Transverse colon (tissue), 4 donors: ENCODE results near the gene LIMS1. TPM values are rescaled to one million over a fixed set of nuclear protein-coding genes. Genes with fewer than 3 reads are reported as not detected.

Experiments used
- DNase-seq: peaks from one replicate; pipeline ENCODE4 v3.0.0-alpha.2; 2019
- H3K27ac ChIP-seq, 4 donors: fragments of 200-600 bp; sonication (generic); 2 replicates each; pipeline ENCODE4 v1.5.1; 2016 to 2018; ENCODE audit warnings: inconsistent platforms in 4 of 4
- H3K27me3 ChIP-seq: fragments of 200-600 bp; sonication (generic); 2 replicates; pipeline ENCODE4 v1.5.1; 2017; ENCODE audit warnings: inconsistent platforms
- H3K36me3 ChIP-seq, 4 donors: fragments of 200-600 bp; sonication (generic); 2 replicates each; pipeline ENCODE4 v1.5.1; 2017 to 2019; ENCODE audit warnings: inconsistent platforms in 4 of 4
- H3K4me1 ChIP-seq, 4 donors: fragments of 200-600 bp; sonication (generic); 2 replicates each; pipeline ENCODE4 v1.5.1; 2017 to 2020; ENCODE audit warnings: inconsistent platforms in 4 of 4
- H3K4me3 ChIP-seq, 4 donors: fragments of 200-600 bp; sonication (generic); 1 replicate in 1 of 4; 2 replicates in 3 of 4; pipeline versions ENCODE4 v1.5.1 to v1.6.1; 2017 to 2019; ENCODE audit warnings: inconsistent platforms in 4 of 4
- H3K9me3 ChIP-seq, 2 donors: fragments of 200-600 bp; sonication (generic); 2 replicates each; pipeline ENCODE4 v1.5.1; 2017 to 2019; ENCODE audit warnings: inconsistent platforms in 2 of 2
- EP300 ChIP-seq: sonication (generic); formaldehyde crosslinking; IDR thresholded peaks from one replicate; pipeline ENCODE4 v1.6.1; 2017; ENCODE audit warnings: antibody characterized with exemption, low read depth
- POLR2A ChIP-seq: fragments of 450-650 bp; IDR thresholded peaks from one replicate; pipeline ENCODE4 v1.6.1; 2016; ENCODE audit warnings: antibody characterized with exemption, mild to moderate bottlenecking, moderate library complexity
- POLR2AphosphoS5 ChIP-seq, 3 donors: sonication (generic); formaldehyde crosslinking; IDR thresholded peaks; one replicate each; pipeline ENCODE4 v1.6.1; 2016; ENCODE audit warnings: antibody characterized with exemption in 3 of 3
- WGBS, 2 donors: methylation state at CpG; one replicate each; pipeline ENCODE4 v1.1.5; 2018; ENCODE audit warnings: low coverage in 1 of 2; 5-methylcytosine and 5-hydroxymethylcytosine counted together
- in situ Hi-C, 4 donors: fragments of 200-750 bp; cut with MboI; loops; one replicate each; pipeline versions ENCODE4 v1.15.0 to v1.15.1; 2017; ENCODE audit warnings: low sequenced_read_pairs in 3 of 4, low pct_ligation_motif_present in 1 of 4, low pct_unique_long_range_greater_than_20kb in 1 of 4
- intact Hi-C: fragments of 100-400 bp; cut with DNase I; formaldehyde crosslinking; loops from one replicate; pipeline ENCODE4 v1.15.1; 2023; ENCODE audit warnings: low total_unique reads
- total RNA-seq, 4 donors: library from RNA; depleted of rRNA; stranded (reverse); fragments of >200 nt; gene quantifications; one replicate each; pipeline ENCODE4 v1.1.0, GENCODE V29; 2016
- TF ChIP-seq, protein P1 (sequence below), 5 experiments: fragments of 200-600 bp in 3 of 5; fragments of 450-650 bp in 2 of 5; sonication (generic) in 3 of 5; IDR thresholded peaks; 1 replicate in 2 of 5; 2 replicates in 3 of 5; pipeline ENCODE4 v1.5.1; 2016 to 2017; ENCODE audit warnings: antibody characterized with exemption in 5 of 5, inconsistent platforms in 3 of 5, mild to moderate bottlenecking in 2 of 5, moderate library complexity in 1 of 5

Gene LIMS1
- total RNA-seq, 4 donors from 2014 or later = 4.5 to 41.0 (median 24.1) TPM

DNA sequence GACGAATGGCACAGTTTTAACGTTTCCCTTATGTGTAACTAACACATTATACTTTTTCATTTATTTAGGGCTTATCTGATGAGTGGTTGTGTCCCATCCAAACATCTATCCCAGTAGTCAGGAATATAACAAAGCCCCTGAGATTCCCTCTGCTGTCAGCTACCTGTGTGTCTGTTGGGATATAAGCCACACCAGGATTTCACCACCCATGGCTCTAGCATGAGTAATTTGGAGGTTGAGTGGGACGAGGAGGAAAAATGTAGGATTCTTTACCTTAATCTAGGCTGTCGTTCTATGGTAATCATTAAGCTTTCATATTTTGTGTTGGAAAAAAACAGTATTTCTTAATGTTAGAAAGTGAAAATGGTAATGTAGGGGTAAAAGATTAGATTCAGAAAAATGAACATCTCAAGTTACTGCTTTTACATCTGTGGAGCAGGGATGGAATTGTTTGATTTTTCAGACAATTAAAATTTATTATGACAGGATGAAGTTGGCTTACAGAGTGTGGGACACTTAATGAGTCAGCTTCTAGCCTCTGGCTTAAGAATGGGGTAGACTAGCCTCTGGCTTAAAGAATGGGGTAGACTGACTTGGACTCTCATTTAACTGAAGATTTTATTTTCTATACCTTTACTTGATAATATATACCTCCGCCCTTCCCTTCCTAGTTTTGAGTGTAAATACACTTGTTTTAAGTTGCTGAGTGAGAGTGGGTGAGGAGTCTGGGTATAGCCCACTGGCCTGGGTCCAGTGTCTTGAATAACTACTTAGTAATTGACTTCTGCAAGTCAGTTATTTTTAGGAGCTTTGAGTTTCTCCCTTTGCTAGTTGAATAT is 96.5 kb downstream of the LIMS1 start:
- Histone ChIP-seq H3K9me3 (no peaks in the 10 kb centered on the region), H3K36me3 (no peaks in the 10 kb centered on the region), H3K27ac (no peak overlapping the region), H3K4me1 (peaks cover 8 to 65% (median 38%) of the 10 kb centered on the region in 4 donors), H3K27me3 (no peaks in the 10 kb centered on the region), H3K4me3 (no peak overlapping the region)
- DNase-seq = no peak
- in situ Hi-C loops (no loop called here), intact Hi-C loops (no loop called here)
- 91% methylated on average over 5 of the region's 5 CpGs for WGBS, 2 donors
- TF ChIP-seq EP300 (no peak), POLR2AphosphoS5 (IDR thresholded peaks at IDR 0.05) (no peak), POLR2A (no peak)
- TF ChIP-seq, protein P1, sequence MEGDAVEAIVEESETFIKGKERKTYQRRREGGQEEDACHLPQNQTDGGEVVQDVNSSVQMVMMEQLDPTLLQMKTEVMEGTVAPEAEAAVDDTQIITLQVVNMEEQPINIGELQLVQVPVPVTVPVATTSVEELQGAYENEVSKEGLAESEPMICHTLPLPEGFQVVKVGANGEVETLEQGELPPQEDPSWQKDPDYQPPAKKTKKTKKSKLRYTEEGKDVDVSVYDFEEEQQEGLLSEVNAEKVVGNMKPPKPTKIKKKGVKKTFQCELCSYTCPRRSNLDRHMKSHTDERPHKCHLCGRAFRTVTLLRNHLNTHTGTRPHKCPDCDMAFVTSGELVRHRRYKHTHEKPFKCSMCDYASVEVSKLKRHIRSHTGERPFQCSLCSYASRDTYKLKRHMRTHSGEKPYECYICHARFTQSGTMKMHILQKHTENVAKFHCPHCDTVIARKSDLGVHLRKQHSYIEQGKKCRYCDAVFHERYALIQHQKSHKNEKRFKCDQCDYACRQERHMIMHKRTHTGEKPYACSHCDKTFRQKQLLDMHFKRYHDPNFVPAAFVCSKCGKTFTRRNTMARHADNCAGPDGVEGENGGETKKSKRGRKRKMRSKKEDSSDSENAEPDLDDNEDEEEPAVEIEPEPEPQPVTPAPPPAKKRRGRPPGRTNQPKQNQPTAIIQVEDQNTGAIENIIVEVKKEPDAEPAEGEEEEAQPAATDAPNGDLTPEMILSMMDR (IDR thresholded peaks at IDR 0.05) = no peak

GRCh38 chr2:108632332-108633160 is 98.3 kb downstream of the LIMS1 start:
- no peaks in the 10 kb centered on the region for H3K27me3 ChIP-seq
- intact Hi-C loops = no loop called here
- no peak for DNase-seq
- H3K4me1 ChIP-seq = peaks cover 16 to 76% (median 45%) of the 10 kb centered on the region in 4 donors
- H3K36me3 ChIP-seq = no peaks in the 10 kb centered on the region
- in situ Hi-C loops = no loop called here
- TF ChIP-seq POLR2AphosphoS5 (IDR thresholded peaks at IDR 0.05) (no peak), POLR2A (no peak)
- TF ChIP-seq, protein P1 (IDR thresholded peaks at IDR 0.05) = no peak
- peak overlapping the region in 2 of 4 donors; percentile 33 to 47 for H3K27ac ChIP-seq
- WGBS, 2 donors = 67 to 73% methylated on average over 3 to 5 of the region's 5 CpGs
- H3K9me3 ChIP-seq = no peaks in the 10 kb centered on the region
- H3K4me3 ChIP-seq = no peak overlapping the region

DNA sequence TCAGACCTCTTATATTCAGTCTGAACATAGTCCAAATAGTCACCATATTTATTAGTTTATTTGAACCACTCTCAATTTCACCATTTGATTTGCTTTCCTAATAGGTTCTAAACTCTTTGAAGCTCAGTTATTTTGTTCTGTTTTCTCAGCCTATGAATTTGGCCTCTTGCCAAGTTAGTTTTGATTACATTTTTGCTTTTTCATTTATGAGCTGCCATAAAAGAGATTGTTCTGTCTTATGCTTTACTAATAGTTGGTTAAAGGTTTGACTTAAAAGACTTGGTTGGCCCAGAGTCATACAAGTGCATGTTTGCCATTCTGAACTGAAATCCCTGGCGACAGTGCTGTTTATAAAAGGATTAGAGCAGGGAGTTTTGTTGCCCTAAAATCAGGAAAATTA is 99.1 kb downstream of the LIMS1 start:
- H3K9me3 ChIP-seq = no peaks in the 10 kb centered on the region
- peaks cover 16 to 81% (median 45%) of the 10 kb centered on the region in 4 donors for H3K4me1 ChIP-seq
- 27 to 33% methylated on average over 1 of the region's 1 CpG for WGBS, 2 donors
- DNase-seq = no peak
- no peaks in the 10 kb centered on the region for H3K27me3 ChIP-seq
- no peaks in the 10 kb centered on the region for H3K36me3 ChIP-seq
- in situ Hi-C loops (no loop called here), intact Hi-C loops (no loop called here)
- H3K4me3 ChIP-seq = no peak overlapping the region
- TF ChIP-seq POLR2AphosphoS5 (IDR thresholded peaks at IDR 0.05) (no peak), EP300 (no peak), POLR2A (no peak)
- TF ChIP-seq, protein P1 (IDR thresholded peaks at IDR 0.05) = no peak
- peak overlapping the region in 3 of 4 donors; percentile 21 to 47 (median 42) for H3K27ac ChIP-seq

DNA sequence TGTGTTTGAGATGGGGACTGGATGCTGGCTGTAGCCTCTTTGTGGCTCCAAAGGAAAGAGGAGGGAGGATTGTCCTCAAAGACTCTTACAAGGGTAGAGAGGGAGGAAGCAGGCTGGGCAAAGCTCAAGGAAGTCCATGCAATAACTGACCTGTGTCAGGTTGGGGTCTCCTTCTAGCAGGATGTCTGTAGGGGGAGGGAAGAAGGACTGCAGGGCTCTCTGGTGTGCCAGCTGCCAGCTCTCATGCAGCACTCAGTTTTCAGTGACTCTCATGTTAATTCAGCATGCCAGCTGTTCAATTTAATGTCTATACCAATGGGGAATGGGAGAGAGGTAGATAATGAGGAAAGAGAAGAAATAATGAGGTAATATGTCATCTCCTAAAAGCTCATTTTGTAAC is 99.7 kb downstream of the LIMS1 start:
- intact Hi-C loops (no loop called here), in situ Hi-C loops (no loop called here)
- TF ChIP-seq POLR2A (no peak), POLR2AphosphoS5 (IDR thresholded peaks at IDR 0.05) (no peak), EP300 (no peak)
- TF ChIP-seq, protein P1 (IDR thresholded peaks at IDR 0.05) = no peak
- Histone ChIP-seq H3K4me1 (peaks cover 16 to 81% (median 45%) of the 10 kb centered on the region in 4 donors), H3K9me3 (no peaks in the 10 kb centered on the region), H3K27me3 (no peaks in the 10 kb centered on the region), H3K4me3 (no peak overlapping the region), H3K27ac (peak overlapping the region in 3 of 4 donors; percentile 21 to 47 (median 42)), H3K36me3 (no peaks in the 10 kb centered on the region)
- no peak for DNase-seq
